Common myeloid progenitor, CD34-positive (primary cell): Measurements from ENCODE around the gene ADGRF3.
"Not testable (repeated sequence)": the region's sequence is repeated elsewhere in the genome, so short reads cannot be mapped to it uniquely, and the experiment has no call there.

Experiments
- CTCF ChIA-PET: fragments of 350-600 bp; sonication (Branson Sonifier 250); formaldehyde crosslinking; loops from one replicate; lab custom pipeline; 2021; ENCODE audit warnings: antibody characterized with exemption; lab: Charles Lee
- POLR2A ChIA-PET: fragments of 350-600 bp; sonication (Branson Sonifier 250); formaldehyde crosslinking; loops from one replicate; lab custom pipeline; 2021; ENCODE audit warnings: antibody characterized with exemption; lab: Charles Lee
- DNase-seq, 3 donors: peaks; one replicate each; pipeline versions ENCODE4 v3.0.0 to v3.0.0-alpha.2; 2013
- H3K27ac ChIP-seq, 2 experiments: 1 replicate in 1 of 2; 2 replicates in 1 of 2; pipeline ENCODE4 v1.7.0; 2013; ENCODE audit warnings: inconsistent platforms in 2 of 2, low read length in 2 of 2, mild to moderate bottlenecking in 2 of 2, low read depth in 1 of 2, moderate library complexity in 1 of 2; ENCODE audit not compliant: severe bottlenecking in 2 of 2, insufficient read depth in 1 of 2, poor library complexity in 1 of 2
- H3K27me3 ChIP-seq, 5 experiments: replicated peaks in 2 of 5; 1 replicate in 3 of 5; 2 replicates in 2 of 5; pipeline versions ENCODE4 v1.6.1 to v1.7.0; 2013; ENCODE audit warnings: low read length in 4 of 5, mild to moderate bottlenecking in 2 of 5, moderate library complexity in 2 of 5, inconsistent platforms in 1 of 5; ENCODE audit not compliant: insufficient read depth in 5 of 5, control insufficient read depth in 4 of 5
- H3K36me3 ChIP-seq, 4 experiments: 1 replicate in 2 of 4; 2 replicates in 2 of 4; pipeline versions ENCODE4 v1.6.1 to v1.7.0; 2013; ENCODE audit warnings: low read length in 3 of 4, control low read depth in 1 of 4, mild to moderate bottlenecking in 1 of 4; ENCODE audit not compliant: control insufficient read depth in 4 of 4, insufficient read depth in 4 of 4
- H3K4me1 ChIP-seq, 4 experiments: 1 replicate in 3 of 4; 2 replicates in 1 of 4; pipeline versions ENCODE4 v1.6.1 to v1.7.1; 2013; ENCODE audit warnings: low read length in 3 of 4, mild to moderate bottlenecking in 3 of 4, control low read depth in 1 of 4, inconsistent platforms in 1 of 4, moderate library complexity in 1 of 4; ENCODE audit not compliant: control insufficient read depth in 4 of 4, insufficient read depth in 4 of 4; ENCODE audit errors: control extremely low read depth in 1 of 4
- H3K4me3 ChIP-seq, 7 experiments: 1 replicate in 4 of 7; 2 replicates in 3 of 7; pipeline versions ENCODE4 v1.5.1 to v1.7.0; 2013; ENCODE audit warnings: mild to moderate bottlenecking in 7 of 7, low read length in 6 of 7, moderate library complexity in 6 of 7, inconsistent platforms in 2 of 7, low read depth in 2 of 7, control low read depth in 1 of 7; ENCODE audit not compliant: insufficient read depth in 4 of 7, control insufficient read depth in 1 of 7; ENCODE audit errors: extremely low read depth in 1 of 7
- H3K9me3 ChIP-seq, 5 experiments: 1 replicate in 4 of 5; 2 replicates in 1 of 5; pipeline versions ENCODE4 v1.6.1 to v1.7.1; 2013; ENCODE audit warnings: low read length in 4 of 5, mild to moderate bottlenecking in 2 of 5, inconsistent platforms in 1 of 5, low read depth in 1 of 5, moderate library complexity in 1 of 5; ENCODE audit not compliant: control insufficient read depth in 4 of 5, insufficient read depth in 2 of 5; ENCODE audit errors: control extremely low read depth in 1 of 5
- WGBS: methylation state at CpG from one replicate; pipeline ENCODE4 v1.1.5; 2013; ENCODE audit not compliant: insufficient coverage; 5-methylcytosine and 5-hydroxymethylcytosine counted together

Gene ADGRF3

GRCh38 chr2:26274058-26274613 lies 72.5 kb downstream of the ADGRF3 start:
- H3K36me3 ChIP-seq: peaks cover 20 to 46% (median 33%) of the 10 kb centered on the region in 4 experiments
- ChIA-PET POLR2A (no interaction called here), CTCF (interaction anchor here (1.3 to 1.5 kb wide), 2 partner anchors 29 to 57 kb away, joined by 3 read pairs; no protein-coding TSS in a partner anchor)
- no peak for DNase-seq
- no peaks in the 10 kb centered on the region for H3K27me3 ChIP-seq
- 92% methylated on average over 4 of the region's 5 CpGs for WGBS
- no peak overlapping the region for H3K4me3 ChIP-seq
- H3K9me3 ChIP-seq: no peaks in the 10 kb centered on the region
- no peaks in the 10 kb centered on the region for H3K4me1 ChIP-seq
- H3K27ac ChIP-seq: no peak overlapping the region

DNA sequence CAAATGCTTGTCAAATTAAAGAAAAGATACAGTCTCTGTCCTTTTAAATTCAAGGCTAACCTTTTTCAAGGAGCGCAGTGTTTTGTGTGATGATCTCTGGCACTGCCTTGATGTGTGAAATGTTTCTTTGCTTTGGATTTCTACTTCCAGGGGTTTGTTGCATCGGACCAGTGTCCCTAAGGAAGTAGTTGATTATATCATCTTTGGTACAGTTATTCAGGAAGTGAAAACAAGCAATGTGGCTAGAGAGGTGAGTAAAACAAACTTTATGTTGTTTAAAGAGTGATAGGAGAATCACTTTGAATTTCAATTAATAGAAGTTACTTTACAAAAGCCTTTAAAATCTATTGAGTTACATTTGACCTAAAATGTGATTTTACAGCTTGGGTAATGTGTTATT lies 73.1 kb downstream of the ADGRF3 start:
- DNase-seq: no peak
- Histone ChIP-seq H3K36me3 (peaks cover 17 to 40% (median 27%) of the 10 kb centered on the region in 4 experiments), H3K9me3 (no peaks in the 10 kb centered on the region), H3K27ac (no peak overlapping the region), H3K27me3 (no peaks in the 10 kb centered on the region), H3K4me1 (no peaks in the 10 kb centered on the region), H3K4me3 (no peak overlapping the region)
- POLR2A ChIA-PET: no interaction called here
- WGBS: 90% methylated on average over 2 of the region's 2 CpGs
- CTCF ChIA-PET: no interaction called here

GRCh38 chr2:26270373-26270772 lies 76.2 kb downstream of the ADGRF3 start:
- Histone ChIP-seq H3K36me3 (peaks cover 11 to 17% (median 14%) of the 10 kb centered on the region in 4 experiments), H3K4me1 (no peaks in the 10 kb centered on the region), H3K27ac (no peak overlapping the region), H3K9me3 (no peaks in the 10 kb centered on the region), H3K27me3 (no peaks in the 10 kb centered on the region), H3K4me3 (no peak overlapping the region)
- CTCF ChIA-PET: interaction anchor here (0.7 to 1.2 kb wide), 2 partner anchors 19 to 814 kb away, joined by 3 to 5 read pairs; no protein-coding TSS in a partner anchor
- POLR2A ChIA-PET: no interaction called here
- DNase-seq: no peak

DNA sequence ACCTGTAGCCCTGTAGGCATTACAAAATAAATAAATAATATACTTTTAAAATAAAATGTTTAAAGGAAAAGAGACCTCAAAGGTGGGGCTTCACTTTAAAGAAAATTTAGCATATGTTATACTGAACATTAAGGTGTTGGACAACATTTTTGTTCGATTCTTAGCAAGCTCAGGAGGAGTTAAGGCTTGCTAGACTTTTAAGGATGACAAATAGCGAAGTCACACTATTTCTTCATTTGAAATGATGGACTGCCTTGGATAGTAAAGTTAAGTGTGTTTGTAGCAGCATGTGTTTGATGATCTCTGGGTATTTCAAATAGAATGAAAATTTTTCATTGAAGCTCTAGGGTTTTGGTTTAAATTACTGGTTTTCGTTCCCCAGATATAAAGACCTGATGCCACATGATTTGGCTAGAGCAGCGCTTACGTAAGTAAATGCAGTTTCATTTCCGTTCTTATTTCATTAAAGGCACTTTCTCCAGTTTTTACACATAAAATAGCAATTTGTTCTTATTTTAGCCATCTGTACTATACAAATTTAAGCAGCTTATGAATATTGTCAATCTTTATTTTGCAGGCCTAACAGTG lies 76.9 kb downstream of the ADGRF3 start:
- POLR2A ChIA-PET: no interaction called here
- Histone ChIP-seq H3K4me1 (no peaks in the 10 kb centered on the region), H3K27me3 (no peaks in the 10 kb centered on the region), H3K9me3 (no peaks in the 10 kb centered on the region), H3K36me3 (peaks cover 11 to 19% (median 14%) of the 10 kb centered on the region in 4 experiments), H3K27ac (no peak overlapping the region), H3K4me3 (no peak overlapping the region)
- CTCF ChIA-PET: interaction anchor here (0.9 to 1.2 kb wide), 2 partner anchors 15 to 18 kb away, joined by 3 to 5 read pairs; no protein-coding TSS in a partner anchor
- WGBS: 100% methylated on average over 3 of the region's 6 CpGs
- no peak for DNase-seq

DNA sequence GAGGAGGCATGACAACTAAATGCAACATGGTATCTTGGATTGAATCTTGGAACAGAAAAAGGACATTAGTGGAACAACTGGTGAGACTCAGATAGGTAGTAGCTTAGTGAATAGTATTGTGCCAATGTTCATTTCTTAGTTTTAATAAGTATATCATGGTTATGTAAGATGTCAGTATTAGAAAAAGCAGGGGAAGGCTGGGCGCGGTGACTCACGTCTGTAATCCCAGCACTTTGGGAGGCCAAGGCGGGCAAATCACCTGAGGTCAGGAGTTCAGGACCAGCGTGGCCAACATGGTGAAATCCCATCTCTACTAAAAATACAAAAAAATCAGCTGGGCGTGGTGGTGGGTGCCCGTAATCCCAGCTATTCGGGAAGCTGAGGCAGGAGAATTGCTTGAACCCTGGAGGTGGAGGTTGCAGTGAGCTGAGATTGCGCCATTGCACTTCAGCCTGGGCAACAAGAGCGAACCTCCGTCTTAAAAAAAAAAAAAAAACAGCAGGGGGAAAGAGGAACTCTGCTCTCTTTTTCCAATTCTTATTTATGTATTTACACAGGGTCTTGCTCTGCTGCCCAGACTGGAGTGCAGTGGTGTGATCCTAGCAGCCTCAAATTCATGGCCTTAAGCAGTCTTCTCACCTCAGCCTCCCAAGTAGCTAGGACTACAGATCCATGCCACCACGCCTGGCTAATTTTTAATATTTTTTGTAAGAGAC lies 77.8 kb downstream of the ADGRF3 start:
- CTCF ChIA-PET: interaction anchor here (1.2 kb wide), 1 partner anchor 17 kb away, joined by 5 read pairs; no protein-coding TSS in a partner anchor
- WGBS: 85% methylated on average over 5 of the region's 12 CpGs
- H3K27me3 ChIP-seq, POLR2A ChIA-PET, H3K4me3 ChIP-seq, DNase-seq, H3K9me3 ChIP-seq, H3K4me1 ChIP-seq, H3K27ac ChIP-seq: not testable (repeated sequence)
- H3K36me3 ChIP-seq: peaks cover 6 to 17% (median 11%) of the 10 kb centered on the region in 4 experiments

DNA sequence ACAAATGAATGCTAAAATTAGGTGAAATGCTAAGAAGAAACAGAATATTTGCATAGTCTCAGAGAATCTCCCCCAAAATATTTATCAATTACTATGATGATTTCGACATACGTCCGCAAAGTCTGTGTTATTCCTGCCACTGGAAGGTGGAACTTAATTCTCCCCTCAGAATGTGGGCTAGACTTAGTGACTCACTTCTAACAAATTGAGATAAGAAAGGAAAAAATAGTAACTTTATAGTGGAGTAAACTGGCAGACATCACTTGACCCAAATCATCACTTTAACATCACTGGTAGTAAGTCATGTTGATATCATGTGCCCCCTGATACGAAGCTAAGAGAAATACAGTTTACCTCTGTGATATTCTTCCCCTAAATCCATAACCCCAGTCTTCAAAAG lies 78.4 kb downstream of the ADGRF3 start:
- WGBS: 100% methylated on average over 1 of the region's 4 CpGs
- DNase-seq: no peak
- H3K27me3 ChIP-seq: no peaks in the 10 kb centered on the region
- peaks cover 8 to 20% (median 14%) of the 10 kb centered on the region in 4 experiments for H3K36me3 ChIP-seq
- CTCF ChIA-PET: no interaction called here
- POLR2A ChIA-PET: no interaction called here
- no peaks in the 10 kb centered on the region for H3K9me3 ChIP-seq
- H3K4me1 ChIP-seq: no peaks in the 10 kb centered on the region
- no peak overlapping the region for H3K27ac ChIP-seq
- no peak overlapping the region for H3K4me3 ChIP-seq

GRCh38 chr2:26258836-26259235 lies 87.8 kb downstream of the ADGRF3 start:
- WGBS: 93% methylated on average over 8 of the region's 8 CpGs

More at GRCh38 chr2:26258836-26259235, 87.8 kb downstream of the ADGRF3 start:
- ChIA-PET CTCF (interaction anchor here (1.0 to 1.9 kb wide), 2 partner anchors 12 to 15 kb away, joined by 4 to 8 read pairs; partner anchors contain the start of gene HADHA), POLR2A (interaction anchor here (0.7 kb wide), 1 partner anchor 63 kb away, joined by 3 read pairs; no protein-coding TSS in a partner anchor)
- peaks cover 10 to 36% (median 26%) of the 10 kb centered on the region in 4 experiments for H3K36me3 ChIP-seq
- not testable (repeated sequence) for H3K27ac ChIP-seq, H3K27me3 ChIP-seq, DNase-seq, H3K9me3 ChIP-seq, H3K4me3 ChIP-seq
- H3K4me1 ChIP-seq: peaks cover 0 to 14% (median 8%) of the 10 kb centered on the region in 4 experiments
